GM19025 (cell line): ENCODE measurements around the gene STKLD1.
A peak's percentile ranks its signal among the peaks of the same experiment; 100 is the strongest.

Experiments used
- ATAC-seq: cut with Tn5 transposase; IDR thresholded peaks from one replicate; pipeline ENCODE4 v1.9.1; 2021; ENCODE audit warnings: mild to moderate bottlenecking, low read depth, moderate library complexity; ENCODE audit not compliant: unreplicated experiment

Gene STKLD1

DNA sequence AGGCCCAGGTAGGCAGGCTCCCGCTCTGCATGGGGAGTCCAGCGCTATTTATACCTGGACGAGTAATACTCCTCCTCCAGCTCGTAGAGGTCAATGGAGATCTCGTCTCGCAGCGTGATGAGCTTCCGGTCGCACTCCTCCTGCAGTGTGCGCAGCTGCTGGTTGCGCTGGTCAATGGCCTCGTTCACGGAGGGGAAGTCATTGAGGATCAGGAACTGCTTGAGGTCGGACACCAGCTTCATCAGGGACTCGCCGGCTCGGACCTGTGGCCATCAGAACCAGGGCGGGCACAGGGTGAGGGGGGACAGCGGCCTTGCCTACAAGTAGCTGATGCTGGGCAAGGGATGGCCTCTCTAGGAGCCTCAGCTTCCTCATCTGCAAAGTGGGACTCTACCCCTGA is 32.1 kb upstream of the STKLD1 start:
- no peak for ATAC-seq

- ATAC-seq, result no peak
Measured at GRCh38 chr9:133344979-133345378, 31.2 kb upstream of the STKLD1 start.

DNA sequence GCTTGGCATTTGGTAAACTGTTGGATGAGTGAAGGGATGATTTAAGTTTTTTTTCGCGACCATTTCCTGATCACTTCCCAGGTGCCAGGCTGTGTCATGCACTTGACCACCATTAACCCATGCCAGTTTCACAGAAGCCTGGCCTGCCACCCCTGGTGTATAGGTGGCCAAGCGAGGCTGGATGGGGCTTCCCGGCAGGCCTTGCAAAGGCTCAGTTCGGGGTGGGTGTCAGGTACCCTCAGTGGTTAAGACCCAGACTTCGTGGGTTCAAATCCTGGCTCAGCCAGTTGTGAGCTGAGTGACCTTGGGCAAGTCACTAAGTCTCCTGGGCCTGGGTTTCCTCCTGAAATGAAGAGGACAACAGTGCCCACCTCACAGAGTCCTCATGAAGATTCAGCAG is 30.6 kb upstream of the STKLD1 start:
- ATAC-seq, result no peak

DNA sequence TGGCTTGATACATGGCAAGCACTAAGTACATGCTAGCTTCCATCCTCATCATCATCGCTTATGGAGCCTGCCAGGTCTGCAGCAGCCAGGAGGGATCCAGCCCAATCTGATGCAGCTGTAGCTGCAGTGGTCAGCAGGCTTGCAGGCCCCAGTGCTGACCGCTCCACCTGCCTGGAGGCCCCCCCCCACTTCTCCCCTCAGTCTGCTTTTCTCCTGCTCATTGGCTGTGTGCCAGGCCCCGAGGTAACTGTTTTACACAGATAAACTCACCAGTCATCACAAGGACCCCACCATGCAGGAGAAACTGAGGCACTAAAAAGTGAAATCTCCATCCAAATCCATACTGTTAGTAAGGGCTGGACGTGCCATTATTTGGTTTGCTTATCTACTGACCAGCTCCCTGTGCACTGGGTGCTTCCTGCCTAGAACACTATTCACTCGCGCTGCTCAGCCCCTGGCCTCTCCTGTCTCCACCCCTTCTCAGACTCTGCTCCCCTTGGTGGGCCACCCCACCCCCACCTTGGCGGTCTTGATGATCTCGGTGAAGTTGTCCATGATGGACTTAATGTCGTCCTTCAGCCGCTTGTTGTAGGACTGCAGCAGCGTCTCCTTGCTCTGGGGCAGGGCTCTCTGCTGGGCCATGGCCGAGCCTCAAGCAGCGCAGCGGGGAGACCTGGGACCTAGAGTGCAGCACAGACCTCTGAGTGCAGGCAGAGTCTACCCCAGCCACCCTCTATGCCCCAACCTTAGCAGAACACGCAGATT is 30.0 kb upstream of the STKLD1 start:
- no peak for ATAC-seq

DNA sequence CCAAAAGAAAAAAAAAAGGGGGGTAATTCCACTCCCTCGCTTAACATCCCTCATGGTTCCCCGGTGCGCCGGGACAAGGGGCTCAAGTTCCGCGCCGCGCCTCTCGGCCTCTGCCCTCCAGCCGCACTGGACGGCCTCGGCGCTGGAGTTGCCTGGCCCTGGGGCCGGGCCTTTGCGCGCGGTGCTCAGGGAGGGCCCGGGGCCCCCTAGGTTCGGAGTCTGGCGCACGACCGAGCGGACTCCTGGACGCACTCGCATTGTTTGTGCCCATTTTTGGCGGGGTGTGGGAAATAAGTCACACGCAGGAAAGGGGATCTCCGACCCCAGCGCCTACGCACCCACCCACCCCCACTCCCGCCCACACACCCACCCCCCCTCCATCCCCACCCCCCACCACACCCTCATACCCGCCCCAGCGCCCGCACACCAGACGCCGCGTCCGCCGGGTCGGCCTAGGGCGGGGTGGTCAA is 28.6 kb upstream of the STKLD1 start:
- ATAC-seq, result no peak

- no peak for ATAC-seq
Measured at GRCh38 chr9:133347985-133348717, 28.0 kb upstream of the STKLD1 start, which contains the start of the genes MED22 and RPL7A. Gene MED22, minus strand, starts transcription at chr9:133348131. Its CDS starts 1,469 bp downstream, at chr9:133346662. Gene RPL7A, plus strand, starts transcription at chr9:133348218. Its CDS starts 26 bp downstream, at chr9:133348244.

GRCh38 chr9:133348718-133349573 is 27.2 kb upstream of the STKLD1 start:
- ATAC-seq, result no peak

DNA sequence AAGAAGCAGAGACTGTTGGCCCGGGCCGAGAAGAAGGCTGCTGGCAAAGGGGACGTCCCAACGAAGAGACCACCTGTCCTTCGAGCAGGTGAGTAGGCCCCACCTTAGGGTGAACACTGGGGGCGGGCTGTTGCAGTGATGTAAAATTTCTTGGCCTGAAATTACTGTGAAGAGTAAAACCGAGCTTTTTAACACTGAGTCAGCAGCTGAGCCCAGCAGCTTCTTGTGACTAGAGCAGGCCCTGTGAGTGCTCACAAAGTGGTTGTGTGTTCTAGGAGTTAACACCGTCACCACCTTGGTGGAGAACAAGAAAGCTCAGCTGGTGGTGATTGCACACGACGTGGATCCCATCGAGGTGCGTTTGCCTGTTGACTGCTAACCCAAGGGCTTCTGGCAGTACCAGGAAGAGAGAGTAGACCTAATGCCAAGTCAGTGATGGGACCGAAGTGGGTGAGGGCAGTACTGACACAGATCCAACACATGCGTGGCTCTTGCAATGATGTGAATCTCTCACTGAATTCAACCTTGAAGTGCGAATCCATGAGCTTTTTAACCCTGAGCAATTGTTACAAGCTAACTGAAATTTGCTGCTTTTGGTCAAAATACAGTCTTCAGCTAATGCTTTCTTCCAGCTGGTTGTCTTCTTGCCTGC is 26.1 kb upstream of the STKLD1 start:
- ATAC-seq, result no peak

GRCh38 chr9:133351526-133351907 is 24.6 kb upstream of the STKLD1 start:
- no peak for ATAC-seq

- ATAC-seq, result no peak
Measured at GRCh38 chr9:133351908-133352634, 24.1 kb upstream of the STKLD1 start.

DNA sequence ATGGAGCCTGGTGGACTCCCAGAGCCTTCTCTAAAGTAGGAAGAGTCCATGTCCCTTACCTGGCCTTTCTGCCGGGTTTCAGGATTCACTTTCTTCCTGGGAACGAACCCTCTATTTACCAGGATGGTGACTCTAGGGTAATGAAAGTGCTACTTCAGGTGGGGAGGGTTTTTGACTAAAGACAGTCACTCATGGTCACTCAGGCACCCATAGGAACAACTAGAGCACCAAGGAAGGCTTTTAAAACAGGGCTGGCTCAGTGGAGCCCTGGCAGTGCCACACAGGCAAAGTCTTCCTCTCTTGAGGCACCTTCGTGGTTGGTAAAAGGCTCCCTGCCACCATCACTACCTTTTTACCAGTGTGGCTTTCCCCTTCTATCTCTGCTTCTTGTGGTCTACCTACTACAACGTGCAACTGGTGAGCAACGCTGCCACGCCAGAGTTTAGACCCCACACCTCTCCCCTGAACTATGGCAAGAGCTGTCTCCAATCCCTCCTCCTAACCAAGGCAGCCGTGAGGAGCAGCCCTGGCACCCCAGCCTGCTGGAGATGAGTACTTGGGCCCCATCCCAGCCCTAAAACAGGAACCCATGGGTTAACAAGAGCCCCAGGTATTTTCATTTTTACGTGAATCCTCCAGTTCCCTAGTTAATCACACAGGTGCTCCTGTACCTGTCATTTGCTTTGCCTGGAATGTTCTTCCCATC is 23.4 kb upstream of the STKLD1 start:
- ATAC-seq, result no peak

DNA sequence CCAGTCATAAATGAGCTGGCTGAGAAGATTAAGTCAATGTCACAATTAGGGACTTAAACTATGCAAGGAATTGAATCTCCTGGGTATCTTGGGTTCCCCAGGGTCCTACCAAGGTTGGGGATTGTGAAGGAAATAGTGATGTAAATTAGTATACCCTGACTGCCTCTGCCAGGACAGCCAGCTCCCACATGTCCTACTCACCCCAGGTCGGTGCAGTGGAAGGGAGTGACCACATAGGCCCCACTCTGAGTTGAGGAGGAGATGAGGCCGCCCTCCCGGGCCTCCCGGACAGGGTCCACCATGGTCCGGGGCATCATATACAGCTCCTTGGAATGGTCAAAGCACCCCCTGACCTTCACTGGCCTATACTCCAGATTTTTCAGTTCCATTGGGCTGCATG is 22.6 kb upstream of the STKLD1 start:
- ATAC-seq, result no peak

GRCh38 chr9:133354766-133355165 is 21.4 kb upstream of the STKLD1 start:
- no peak for ATAC-seq

DNA sequence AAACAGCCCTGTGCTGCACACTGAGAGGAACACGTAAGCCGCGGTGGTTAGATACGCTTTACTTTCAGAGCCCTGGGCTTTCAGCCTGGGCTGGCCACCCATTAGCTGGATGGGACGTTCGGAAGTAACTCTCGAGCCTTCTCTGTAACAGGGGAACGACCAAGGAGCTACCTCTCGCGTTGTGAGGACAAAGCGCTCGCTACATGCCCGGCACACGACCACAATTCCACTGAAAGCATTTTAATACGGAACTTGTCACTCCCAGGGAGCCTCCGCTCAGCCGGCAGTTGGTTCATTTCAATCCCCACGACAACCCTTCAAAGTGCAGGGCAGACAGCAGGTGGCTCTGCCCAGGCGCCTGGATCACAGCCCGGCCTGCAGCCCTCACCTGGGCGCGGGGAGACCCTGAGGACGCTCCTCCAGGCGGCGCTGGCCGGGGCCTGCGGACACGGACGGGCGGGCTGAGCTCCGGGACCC is 20.2 kb upstream of the STKLD1 start:
- ATAC-seq, result peak; percentile 25

DNA sequence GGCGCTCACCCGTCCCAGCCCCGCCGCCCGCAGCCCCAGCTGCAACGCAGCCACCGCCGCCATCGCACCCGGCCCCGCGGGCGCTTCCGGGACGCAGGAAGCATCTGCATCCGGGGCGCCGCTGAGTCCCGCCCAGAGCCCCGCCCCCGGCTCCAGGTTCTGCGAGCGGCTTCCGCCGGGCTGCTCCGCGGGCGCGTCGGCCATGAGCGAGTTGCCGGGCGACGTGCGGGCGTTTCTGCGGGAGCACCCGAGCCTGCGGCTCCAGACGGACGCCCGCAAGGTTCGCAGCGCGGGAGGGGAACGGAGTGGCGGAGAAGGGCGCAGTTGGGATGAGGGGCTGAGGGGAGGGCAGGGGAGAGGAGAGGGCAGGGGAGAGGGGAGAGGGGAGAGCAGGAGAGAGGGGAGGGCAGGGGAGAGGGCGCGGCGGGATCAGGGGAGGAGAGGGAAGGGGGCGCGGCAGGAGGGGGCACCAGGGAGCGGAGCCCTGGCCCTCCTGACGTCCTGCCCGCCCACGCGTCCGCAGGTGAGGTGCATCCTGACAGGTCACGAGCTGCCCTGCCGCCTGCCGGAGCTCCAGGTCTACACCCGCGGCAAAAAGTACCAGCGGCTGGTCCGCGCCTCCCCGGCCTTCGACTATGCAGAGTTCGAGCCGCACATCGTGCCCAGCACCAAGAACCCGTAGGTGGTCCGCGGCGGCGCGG is 19.6 kb upstream of the STKLD1 start, which contains the start of the genes SURF1 and SURF2:
Gene SURF1, minus strand, starts transcription at position 97 of the 701 bp plus-strand sequence. Its CDS starts 34 bp downstream, at position 63.
Gene SURF2, plus strand, starts transcription at position 160 of the 701 bp plus-strand sequence. Its CDS starts 43 bp downstream, at position 203.
- peak; percentile 75 for ATAC-seq

DNA sequence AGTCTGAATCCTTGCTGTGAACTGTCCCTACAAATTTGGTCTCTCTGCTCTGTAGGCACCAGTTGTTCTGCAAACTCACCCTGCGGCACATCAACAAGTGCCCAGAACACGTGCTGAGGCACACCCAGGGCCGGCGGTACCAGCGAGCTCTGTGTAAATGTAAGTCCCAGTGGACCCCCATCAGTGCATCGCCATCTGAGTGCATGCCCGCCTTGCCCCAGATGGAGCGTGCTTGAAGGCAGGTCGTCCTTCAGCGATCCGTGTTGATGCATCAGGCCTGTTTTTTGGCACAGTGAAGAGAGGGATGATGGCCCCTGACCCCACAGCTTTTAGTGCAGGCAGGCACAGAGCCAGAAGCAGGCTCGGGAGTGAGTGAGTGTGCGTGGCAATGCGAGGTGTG is 18.5 kb upstream of the STKLD1 start:
- no peak for ATAC-seq

DNA sequence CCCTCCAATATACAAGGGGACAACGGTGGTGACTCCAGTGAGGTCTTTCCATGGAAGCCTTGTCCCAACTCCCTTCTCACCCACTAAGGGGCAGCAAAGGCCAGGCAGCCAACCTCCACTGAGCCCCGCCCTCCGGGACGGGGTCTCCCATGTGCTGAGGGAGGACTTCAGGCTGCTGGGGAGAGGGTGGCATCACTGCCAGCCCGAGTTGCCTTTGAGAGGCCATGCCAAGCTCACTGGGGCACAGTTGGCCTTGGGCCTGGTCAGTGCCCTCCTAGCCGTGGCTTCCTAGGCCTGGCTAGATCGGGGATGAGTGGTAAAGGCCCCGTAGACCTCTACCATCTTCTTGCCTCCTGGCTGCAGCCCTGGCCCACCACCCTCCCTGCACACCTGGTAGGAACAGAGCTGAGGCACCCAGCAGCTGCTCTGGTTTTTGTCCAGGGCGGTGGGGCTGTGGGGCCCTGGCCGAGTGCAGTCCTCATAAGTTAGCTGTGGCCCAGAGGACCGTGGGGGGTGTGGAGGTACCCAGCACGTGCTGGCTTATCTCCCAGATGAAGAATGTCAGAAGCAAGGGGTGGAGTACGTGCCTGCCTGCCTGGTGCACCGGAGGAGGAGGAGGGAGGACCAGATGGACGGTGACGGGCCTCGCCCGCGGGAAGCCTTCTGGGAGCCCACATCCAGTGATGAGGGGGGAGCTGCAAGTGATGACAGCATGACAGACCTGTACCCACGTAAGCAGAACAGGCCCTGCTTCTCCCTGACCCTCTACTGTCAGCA is 16.6 kb upstream of the STKLD1 start:
- no peak for ATAC-seq
